T-helper 2 cell treated with Interferon-gamma antibody and Interleukin-4, amounts not matched to agents 5 μg/mL and 100 μg/mL, for 36 hours (primary cell): Measurements from ENCODE around the gene TMOD3.
A peak's percentile ranks its signal among the peaks of the same experiment; 100 is the strongest.
"Not testable (repeated sequence)": the region's sequence is repeated elsewhere in the genome, so short reads cannot be mapped to it uniquely, and the experiment has no call there.

Source experiments
- DNase-seq: peaks from one replicate; pipeline ENCODE4 v3.0.0; 2021; ENCODE audit warnings: low spot score
- H3K27ac Mint-ChIP-seq: one replicate; pipeline ENCODE4 v1.8.0; 2021; ENCODE audit warnings: mild to moderate bottlenecking, mixed read lengths
- H3K27me3 Mint-ChIP-seq: one replicate; pipeline ENCODE4 v1.8.0; 2021; ENCODE audit warnings: low read depth, mixed read lengths
- H3K36me3 Mint-ChIP-seq: one replicate; pipeline ENCODE4 v1.8.0; 2021; ENCODE audit warnings: low read depth, mixed read lengths
- H3K4me1 Mint-ChIP-seq: one replicate; pipeline ENCODE4 v1.8.0; 2021; ENCODE audit warnings: low read depth, mixed read lengths
- H3K4me3 Mint-ChIP-seq: one replicate; pipeline ENCODE4 v1.8.0; 2022; ENCODE audit warnings: mild to moderate bottlenecking, moderate library complexity, mixed read lengths
- H3K9me3 Mint-ChIP-seq: one replicate; pipeline ENCODE4 v1.8.0; 2021; ENCODE audit warnings: mixed read lengths

The TMOD3 gene

GRCh38 chr15:51829376-51830275 lies at the start of gene TMOD3:
TSS of gene TMOD3 (plus strand) at chr15:51829653. CDS start at chr15:51862885, 33,232 bp downstream.
- DNase-seq, result peak; percentile 92
- Mint-ChIP-seq H3K27me3 (peaks cover 13% of the 10 kb centered on the region), H3K4me3 (peak within 1 kb of the TSS; percentile 98), H3K4me1 (peaks cover 38% of the 10 kb centered on the region), H3K9me3 (no peaks in the 10 kb centered on the region), H3K36me3 (peaks cover 2% of the 10 kb centered on the region), H3K27ac (peak within 1 kb of the TSS; percentile 96)

GRCh38 chr15:51780636-51781035 lies 48.8 kb upstream of the TMOD3 start:
- Mint-ChIP-seq H3K4me3 (no peak overlapping the region), H3K36me3 (no peaks in the 10 kb centered on the region)

GRCh38 chr15:51781506-51781905 lies 47.9 kb upstream of the TMOD3 start:
- no peaks in the 10 kb centered on the region for H3K9me3 Mint-ChIP-seq
- H3K4me3 Mint-ChIP-seq, result no peak overlapping the region
- no peaks in the 10 kb centered on the region for H3K27me3 Mint-ChIP-seq
- peaks cover under 1% of the 10 kb centered on the region for H3K4me1 Mint-ChIP-seq
- no peak overlapping the region for H3K27ac Mint-ChIP-seq
- no peaks in the 10 kb centered on the region for H3K36me3 Mint-ChIP-seq
- DNase-seq, result no peak

More at GRCh38 chr15:51780636-51781035, 48.8 kb upstream of the TMOD3 start:
- no peaks in the 10 kb centered on the region for H3K9me3 Mint-ChIP-seq
- DNase-seq, result no peak
- no peaks in the 10 kb centered on the region for H3K27me3 Mint-ChIP-seq
- H3K27ac Mint-ChIP-seq, result no peak overlapping the region
- H3K4me1 Mint-ChIP-seq, result peaks cover 5% of the 10 kb centered on the region

GRCh38 chr15:51782357-51782896 lies 47.0 kb upstream of the TMOD3 start:
- Mint-ChIP-seq H3K4me3 (no peak overlapping the region), H3K27me3 (no peaks in the 10 kb centered on the region), H3K4me1 (no peaks in the 10 kb centered on the region), H3K36me3 (no peaks in the 10 kb centered on the region), H3K9me3 (no peaks in the 10 kb centered on the region), H3K27ac (no peak overlapping the region)
- no peak for DNase-seq

GRCh38 chr15:51783967-51784366 lies 45.5 kb upstream of the TMOD3 start:
- Mint-ChIP-seq H3K36me3 (no peaks in the 10 kb centered on the region), H3K27me3 (no peaks in the 10 kb centered on the region), H3K4me1 (no peaks in the 10 kb centered on the region), H3K4me3 (no peak overlapping the region), H3K27ac (no peak overlapping the region), H3K9me3 (no peaks in the 10 kb centered on the region)
- no peak for DNase-seq

GRCh38 chr15:51787130-51787529 lies 42.3 kb upstream of the TMOD3 start:
- H3K4me3 Mint-ChIP-seq, H3K4me1 Mint-ChIP-seq, H3K27me3 Mint-ChIP-seq, H3K9me3 Mint-ChIP-seq, DNase-seq, H3K36me3 Mint-ChIP-seq, H3K27ac Mint-ChIP-seq: not testable (repeated sequence)

- not testable (repeated sequence) for H3K27me3 Mint-ChIP-seq, DNase-seq, H3K27ac Mint-ChIP-seq, H3K9me3 Mint-ChIP-seq, H3K36me3 Mint-ChIP-seq, H3K4me1 Mint-ChIP-seq, H3K4me3 Mint-ChIP-seq
Observed at GRCh38 chr15:51792474-51792873, 37.0 kb upstream of the TMOD3 start.

GRCh38 chr15:51793521-51794305 lies 35.7 kb upstream of the TMOD3 start:
- Mint-ChIP-seq H3K27ac (no peak overlapping the region), H3K4me3 (no peak overlapping the region), H3K27me3 (peaks cover 4% of the 10 kb centered on the region), H3K4me1 (peaks cover 7% of the 10 kb centered on the region), H3K9me3 (no peaks in the 10 kb centered on the region), H3K36me3 (no peaks in the 10 kb centered on the region)
- DNase-seq, result no peak

- Mint-ChIP-seq H3K4me3 (no peak overlapping the region), H3K9me3 (no peaks in the 10 kb centered on the region), H3K27ac (no peak overlapping the region), H3K36me3 (no peaks in the 10 kb centered on the region), H3K4me1 (peaks cover 9% of the 10 kb centered on the region), H3K27me3 (no peaks in the 10 kb centered on the region)
- DNase-seq, result no peak
Observed at GRCh38 chr15:51796847-51797401, 32.5 kb upstream of the TMOD3 start.

- Mint-ChIP-seq H3K9me3 (no peaks in the 10 kb centered on the region), H3K27ac (no peak overlapping the region), H3K4me1 (peaks cover 9% of the 10 kb centered on the region), H3K4me3 (no peak overlapping the region), H3K36me3 (no peaks in the 10 kb centered on the region), H3K27me3 (no peaks in the 10 kb centered on the region)
- DNase-seq, result no peak
Observed at GRCh38 chr15:51798281-51798680, 31.2 kb upstream of the TMOD3 start.

GRCh38 chr15:51799282-51800252 lies 29.9 kb upstream of the TMOD3 start:
- Mint-ChIP-seq H3K9me3 (no peaks in the 10 kb centered on the region), H3K27me3 (no peaks in the 10 kb centered on the region), H3K4me1 (peaks cover 9% of the 10 kb centered on the region), H3K4me3 (no peak overlapping the region), H3K27ac (no peak overlapping the region), H3K36me3 (no peaks in the 10 kb centered on the region)
- DNase-seq, result no peak

GRCh38 chr15:51801391-51801835 lies 28.0 kb upstream of the TMOD3 start:
- no peaks in the 10 kb centered on the region for H3K9me3 Mint-ChIP-seq
- peaks cover 9% of the 10 kb centered on the region for H3K4me1 Mint-ChIP-seq
- no peak overlapping the region for H3K4me3 Mint-ChIP-seq
- no peaks in the 10 kb centered on the region for H3K36me3 Mint-ChIP-seq
- no peaks in the 10 kb centered on the region for H3K27me3 Mint-ChIP-seq
- H3K27ac Mint-ChIP-seq, result no peak overlapping the region
- DNase-seq, result no peak

GRCh38 chr15:51802593-51802992 lies 26.9 kb upstream of the TMOD3 start:
- Mint-ChIP-seq H3K36me3 (no peaks in the 10 kb centered on the region), H3K27ac (no peak overlapping the region), H3K27me3 (no peaks in the 10 kb centered on the region)

More at GRCh38 chr15:51802593-51802992, 26.9 kb upstream of the TMOD3 start:
- no peaks in the 10 kb centered on the region for H3K9me3 Mint-ChIP-seq
- H3K4me1 Mint-ChIP-seq, result peaks cover 9% of the 10 kb centered on the region
- H3K4me3 Mint-ChIP-seq, result no peak overlapping the region
- DNase-seq, result no peak
